ENCODE data around the gene CDC42SE2.

The CDC42SE2 gene

DNA sequence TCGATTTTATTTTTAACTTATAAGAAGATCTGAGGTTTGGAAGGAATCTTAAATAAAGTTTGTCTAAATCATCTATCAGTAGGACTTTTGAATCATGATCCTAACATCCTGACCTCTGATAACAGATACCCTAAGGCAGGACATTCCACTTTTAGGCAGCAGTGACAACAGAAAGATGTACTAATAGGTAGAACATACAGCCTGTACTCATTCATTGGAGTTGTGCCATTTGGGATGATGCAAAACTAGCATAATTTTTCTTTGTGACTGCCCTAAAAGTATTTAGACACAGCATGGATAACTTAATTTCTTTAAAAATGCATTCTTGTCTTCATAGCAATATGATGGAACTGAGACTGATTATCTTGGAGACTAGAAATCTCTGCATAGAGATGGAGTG lies 39.7 kb downstream of the CDC42SE2 start:
- no CpG with 5 or more reads among the region's 1 CpG for WGBS, 2 donors (ENCODE audit: extremely low coverage in 2 of 2, insufficient read length in 2 of 2, insufficient replicate concordance in 1 of 2)
- no peak overlapping the region for H2BK5ac ChIP-seq (ENCODE audit: low read length)

DNA sequence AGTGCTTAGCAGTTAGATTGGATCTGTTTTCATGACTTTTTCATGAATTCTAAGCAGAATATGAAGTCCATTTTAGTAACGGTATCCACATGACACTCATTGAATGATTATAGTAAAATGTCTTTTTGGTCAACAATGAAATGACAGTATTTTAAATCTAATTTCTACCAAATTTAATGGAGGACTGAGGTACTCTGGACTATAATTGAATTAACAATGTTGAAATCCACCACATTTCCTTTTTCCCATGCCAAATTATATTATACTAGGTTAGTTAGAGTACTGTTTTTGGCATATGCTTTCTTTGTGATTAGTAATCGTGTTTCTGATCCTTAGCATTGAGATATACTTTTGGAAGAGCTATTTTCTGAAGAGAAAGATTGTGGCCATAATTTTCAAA lies 40.6 kb downstream of the CDC42SE2 start:
- no peak for DNase-seq (ENCODE audit: low spot score)
- Histone ChIP-seq H2BK12ac (ENCODE audit: low read length) (no peak overlapping the region), H3K4me1 (ENCODE audit: control insufficient read depth in 2 of 2, insufficient read depth in 1 of 2, low read depth in 1 of 2, low read length in 2 of 2) (no peaks in the 10 kb centered on the region), H4K91ac (ENCODE audit: low read depth, low read length, poor library complexity) (no peak overlapping the region), H2BK120ac (ENCODE audit: low read depth, low read length) (no peak overlapping the region), H3K36me3 (replicated peaks in 1 of 2; ENCODE audit: control insufficient read depth in 2 of 2, insufficient read depth in 2 of 2, low read length in 2 of 2) (no peaks in the 10 kb centered on the region), H3K9me3 (replicated peaks in 1 of 2; ENCODE audit: control insufficient read depth in 2 of 2, insufficient read depth in 1 of 2, low read depth in 1 of 2, low read length in 2 of 2) (peaks cover 2 to 14% of the 10 kb centered on the region in 2 donors), H2AFZ (ENCODE audit: low read length) (no peak overlapping the region), H3K14ac (ENCODE audit: low read length) (no peak overlapping the region), H3K23ac (ENCODE audit: low read depth, low read length, poor library complexity) (no peak overlapping the region), H3K9ac (ENCODE audit: low read depth, low read length, poor library complexity) (no peak overlapping the region), H3K4ac (ENCODE audit: low read length) (no peak overlapping the region), H4K8ac (ENCODE audit: low read depth, low read length) (no peak overlapping the region), H3K27ac (replicated peaks; ENCODE audit: low read length) (no peak overlapping the region), H2BK15ac (ENCODE audit: low read length) (no peak overlapping the region), H3K79me1 (ENCODE audit: low read depth, low read length) (peaks cover 2% of the 10 kb centered on the region), H3K4me3 (ENCODE audit: low read length in 2 of 2) (no peak overlapping the region), H3K4me2 (ENCODE audit: insufficient read depth, low read length, poor library complexity, severe bottlenecking) (no peak overlapping the region), H2BK5ac (ENCODE audit: low read length) (no peak overlapping the region), H2AK5ac (ENCODE audit: low read depth, low read length) (no peak overlapping the region), H3K27me3 (ENCODE audit: control insufficient read depth in 3 of 3, insufficient read depth in 3 of 3, low read depth in 1 of 3, low read length in 3 of 3) (no peaks in the 10 kb centered on the region), H3K18ac (ENCODE audit: low read length) (no peak overlapping the region)
- no CpG with 5 or more reads among the region's 2 CpGs for WGBS, 2 donors (ENCODE audit: extremely low coverage in 2 of 2, insufficient read length in 2 of 2, insufficient replicate concordance in 1 of 2)

More for the DNA sequence above, 39.7 kb downstream of the CDC42SE2 start:
- no peak overlapping the region for H2AFZ ChIP-seq (ENCODE audit: low read length)
- no peak overlapping the region for H2BK12ac ChIP-seq (ENCODE audit: low read length)
- no peak overlapping the region for H3K4ac ChIP-seq (ENCODE audit: low read length)
- peaks cover 2% of the 10 kb centered on the region for H3K79me1 ChIP-seq (ENCODE audit: low read depth, low read length)
- no peak overlapping the region for H3K4me2 ChIP-seq (ENCODE audit: insufficient read depth, low read length, poor library complexity, severe bottlenecking)
- no peak overlapping the region for H3K14ac ChIP-seq (ENCODE audit: low read length)
- H3K27ac ChIP-seq (replicated peaks; ENCODE audit: low read length) = no peak overlapping the region
- H3K18ac ChIP-seq (ENCODE audit: low read length) = no peak overlapping the region
- H3K9ac ChIP-seq (ENCODE audit: low read depth, low read length, poor library complexity) = no peak overlapping the region
- no peak for DNase-seq (ENCODE audit: low spot score)
- no peak overlapping the region for H2BK120ac ChIP-seq (ENCODE audit: low read depth, low read length)
- H2AK5ac ChIP-seq (ENCODE audit: low read depth, low read length) = no peak overlapping the region
- H3K9me3 ChIP-seq (replicated peaks in 1 of 2; ENCODE audit: control insufficient read depth in 2 of 2, insufficient read depth in 1 of 2, low read depth in 1 of 2, low read length in 2 of 2) = peaks cover 2 to 14% of the 10 kb centered on the region in 2 donors
- H2BK15ac ChIP-seq (ENCODE audit: low read length) = no peak overlapping the region
- no peak overlapping the region for H3K23ac ChIP-seq (ENCODE audit: low read depth, low read length, poor library complexity)
- H4K91ac ChIP-seq (ENCODE audit: low read depth, low read length, poor library complexity) = no peak overlapping the region
- H3K4me1 ChIP-seq (ENCODE audit: control insufficient read depth in 2 of 2, insufficient read depth in 1 of 2, low read depth in 1 of 2, low read length in 2 of 2) = no peaks in the 10 kb centered on the region
- H3K4me3 ChIP-seq (ENCODE audit: low read length in 2 of 2) = no peak overlapping the region
- no peaks in the 10 kb centered on the region for H3K36me3 ChIP-seq (replicated peaks in 1 of 2; ENCODE audit: control insufficient read depth in 2 of 2, insufficient read depth in 2 of 2, low read length in 2 of 2)
- no peak overlapping the region for H4K8ac ChIP-seq (ENCODE audit: low read depth, low read length)
- H3K27me3 ChIP-seq (ENCODE audit: control insufficient read depth in 3 of 3, insufficient read depth in 3 of 3, low read depth in 1 of 3, low read length in 3 of 3) = no peaks in the 10 kb centered on the region

DNA sequence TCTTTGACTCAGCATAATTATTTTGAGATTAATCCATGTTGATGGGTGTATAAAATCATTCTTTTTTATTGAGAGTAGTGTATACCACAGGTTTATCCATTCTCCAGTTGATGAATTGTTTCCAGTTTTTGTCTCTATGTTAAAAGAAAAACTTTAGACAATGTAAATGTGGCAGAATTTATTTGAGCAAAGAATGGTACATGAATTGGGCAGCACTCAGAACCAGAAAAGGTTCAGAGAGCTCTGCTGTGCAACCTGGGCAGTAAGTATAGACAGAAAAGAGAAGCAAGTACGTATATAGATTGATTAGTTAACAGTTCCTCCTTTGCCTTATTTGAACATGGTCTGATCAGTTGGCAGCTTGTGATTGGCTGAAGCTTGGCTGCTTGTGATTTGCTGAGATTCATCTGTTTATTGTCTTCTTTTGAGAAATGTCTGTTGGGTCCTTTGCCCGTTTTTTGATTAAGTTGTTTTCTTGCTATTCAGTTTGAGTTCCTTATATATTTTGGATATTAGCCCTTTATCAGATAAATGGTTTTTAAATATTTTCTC lies 41.4 kb downstream of the CDC42SE2 start:
- Histone ChIP-seq H3K9me3 (replicated peaks in 1 of 2; ENCODE audit: control insufficient read depth in 2 of 2, insufficient read depth in 1 of 2, low read depth in 1 of 2, low read length in 2 of 2) (peaks cover 2 to 14% of the 10 kb centered on the region in 2 donors), H3K79me1 (ENCODE audit: low read depth, low read length) (peaks cover 2% of the 10 kb centered on the region), H2BK15ac (ENCODE audit: low read length) (no peak overlapping the region), H3K18ac (ENCODE audit: low read length) (no peak overlapping the region), H2BK120ac (ENCODE audit: low read depth, low read length) (no peak overlapping the region), H3K36me3 (replicated peaks in 1 of 2; ENCODE audit: control insufficient read depth in 2 of 2, insufficient read depth in 2 of 2, low read length in 2 of 2) (no peaks in the 10 kb centered on the region), H2AK5ac (ENCODE audit: low read depth, low read length) (no peak overlapping the region), H4K91ac (ENCODE audit: low read depth, low read length, poor library complexity) (no peak overlapping the region), H3K4me3 (ENCODE audit: low read length in 2 of 2) (no peak overlapping the region), H2BK12ac (ENCODE audit: low read length) (no peak overlapping the region), H3K23ac (ENCODE audit: low read depth, low read length, poor library complexity) (no peak overlapping the region), H3K4me1 (ENCODE audit: control insufficient read depth in 2 of 2, insufficient read depth in 1 of 2, low read depth in 1 of 2, low read length in 2 of 2) (no peaks in the 10 kb centered on the region), H3K27ac (replicated peaks; ENCODE audit: low read length) (no peak overlapping the region), H2BK5ac (ENCODE audit: low read length) (no peak overlapping the region), H3K9ac (ENCODE audit: low read depth, low read length, poor library complexity) (no peak overlapping the region), H3K4ac (ENCODE audit: low read length) (no peak overlapping the region), H3K27me3 (ENCODE audit: control insufficient read depth in 3 of 3, insufficient read depth in 3 of 3, low read depth in 1 of 3, low read length in 3 of 3) (no peaks in the 10 kb centered on the region), H4K8ac (ENCODE audit: low read depth, low read length) (no peak overlapping the region), H3K14ac (ENCODE audit: low read length) (no peak overlapping the region), H3K4me2 (ENCODE audit: insufficient read depth, low read length, poor library complexity, severe bottlenecking) (no peak overlapping the region), H2AFZ (ENCODE audit: low read length) (no peak overlapping the region)
- WGBS, 2 donors (ENCODE audit: extremely low coverage in 2 of 2, insufficient read length in 2 of 2, insufficient replicate concordance in 1 of 2) = no CpG with 5 or more reads among the region's 2 CpGs
- DNase-seq (ENCODE audit: low spot score) = no peak

DNA sequence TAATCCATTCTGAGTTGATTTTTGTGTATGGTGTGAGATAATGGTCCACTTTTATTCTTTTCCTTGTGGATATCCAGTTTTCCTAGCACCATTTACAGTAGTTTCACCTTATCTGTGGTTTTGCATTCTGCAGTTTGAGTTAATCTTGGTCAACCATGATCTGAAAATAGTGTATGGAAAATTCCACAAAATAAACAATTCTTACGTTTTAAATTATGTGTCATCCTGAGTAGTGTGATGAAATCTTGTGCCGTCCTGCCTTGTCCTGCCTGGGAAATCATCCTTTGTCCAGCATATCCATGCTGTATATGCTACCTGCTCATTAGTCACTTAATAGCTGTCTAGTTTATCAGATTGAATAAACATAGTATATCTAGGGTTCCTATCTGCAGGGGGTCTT lies 42.1 kb downstream of the CDC42SE2 start:
- Histone ChIP-seq H3K27me3 (ENCODE audit: control insufficient read depth in 3 of 3, insufficient read depth in 3 of 3, low read depth in 1 of 3, low read length in 3 of 3) (no peaks in the 10 kb centered on the region), H3K27ac (replicated peaks; ENCODE audit: low read length) (no peak overlapping the region), H2BK5ac (ENCODE audit: low read length) (no peak overlapping the region), H4K8ac (ENCODE audit: low read depth, low read length) (no peak overlapping the region), H3K4ac (ENCODE audit: low read length) (no peak overlapping the region), H3K4me3 (ENCODE audit: low read length in 2 of 2) (no peak overlapping the region), H3K18ac (ENCODE audit: low read length) (no peak overlapping the region), H4K91ac (ENCODE audit: low read depth, low read length, poor library complexity) (no peak overlapping the region), H2AFZ (ENCODE audit: low read length) (no peak overlapping the region), H2BK15ac (ENCODE audit: low read length) (no peak overlapping the region), H3K9me3 (replicated peaks in 1 of 2; ENCODE audit: control insufficient read depth in 2 of 2, insufficient read depth in 1 of 2, low read depth in 1 of 2, low read length in 2 of 2) (peaks cover 2 to 14% of the 10 kb centered on the region in 2 donors), H2AK5ac (ENCODE audit: low read depth, low read length) (no peak overlapping the region), H3K79me1 (ENCODE audit: low read depth, low read length) (peaks cover 2% of the 10 kb centered on the region), H3K36me3 (replicated peaks in 1 of 2; ENCODE audit: control insufficient read depth in 2 of 2, insufficient read depth in 2 of 2, low read length in 2 of 2) (no peaks in the 10 kb centered on the region), H3K4me1 (ENCODE audit: control insufficient read depth in 2 of 2, insufficient read depth in 1 of 2, low read depth in 1 of 2, low read length in 2 of 2) (no peaks in the 10 kb centered on the region), H3K14ac (ENCODE audit: low read length) (no peak overlapping the region), H3K23ac (ENCODE audit: low read depth, low read length, poor library complexity) (no peak overlapping the region), H3K9ac (ENCODE audit: low read depth, low read length, poor library complexity) (no peak overlapping the region), H3K4me2 (ENCODE audit: insufficient read depth, low read length, poor library complexity, severe bottlenecking) (no peak overlapping the region), H2BK12ac (ENCODE audit: low read length) (no peak overlapping the region), H2BK120ac (ENCODE audit: low read depth, low read length) (no peak overlapping the region)
- no CpG with 5 or more reads among the region's 2 CpGs for WGBS, 2 donors (ENCODE audit: extremely low coverage in 2 of 2, insufficient read length in 2 of 2, insufficient replicate concordance in 1 of 2)
- no peak for DNase-seq (ENCODE audit: low spot score)
